Measurements from ENCODE around the gene MORC3. TPM values are rescaled to one million over a fixed set of nuclear protein-coding genes. Genes with fewer than 3 reads are reported as not detected.

MORC3 gene
- total and polyA plus RNA-seq, 9 of the 15 experiments (the other 6 are each of a cell fraction or from before 2014, with no cell fraction given): 12.7 to 53.7 (median 36.0) TPM

- no peak overlapping the region for H3K27ac ChIP-seq (ENCODE audit: extremely low read depth, low read depth, low read length)
- no TSS peak for BruUV-seq (replicated peaks)
- H2AFZ ChIP-seq (ENCODE audit: low read depth, low read length): no peak overlapping the region
- DNase-seq (ENCODE audit: extremely low read depth in 1 of 4, low spot score in 3 of 4) (no peak), FAIRE-seq (no peak), ATAC-seq (no peak)
- H3K9ac ChIP-seq (ENCODE audit: insufficient read depth in 1 of 2, low read depth in 2 of 2, low read length in 2 of 2): no peak overlapping the region
- intact Hi-C loops (cut with micrococcal nuclease) (no loop called here), in situ Hi-C loops (cut with MboI) (no loop called here)
- no peaks in the 10 kb centered on the region for H3K79me2 ChIP-seq (ENCODE audit: control insufficient read depth, insufficient read depth, low read length)
- H3K4me1 ChIP-seq (replicated peaks in 1 of 2; ENCODE audit: control insufficient read depth in 2 of 2, insufficient read depth in 2 of 2, low read length in 2 of 2): no peaks in the 10 kb centered on the region; a peak in 1 of 5 replicates
- no peak overlapping the region for H3K4me2 ChIP-seq (ENCODE audit: insufficient read depth, low read length)
- POLR2A ChIA-PET: interaction anchor here (1.4 kb wide), 1 partner anchor 11 kb away, joined by 5 read pairs; the partner anchor contains the start of gene MORC3
- 47% methylated on average over 7 of the region's 7 CpGs for WGBS (ENCODE audit: insufficient coverage, low coverage, missing lambda C conversion rate)
- no peaks in the 10 kb centered on the region; a peak in 2 of 5 replicates for H3K27me3 ChIP-seq (ENCODE audit: control insufficient read depth in 2 of 2, insufficient read depth in 2 of 2, low read length in 2 of 2)
- CTCF ChIA-PET (ENCODE audit: low intra/inter-chr PET ratio): no interaction called here
- no peaks in the 10 kb centered on the region for H4K20me1 ChIP-seq (replicated peaks; ENCODE audit: control insufficient read depth, insufficient read depth, low read length)
- H3K4me3 ChIP-seq: no peak overlapping the region
- no peaks in the 10 kb centered on the region for H3K36me3 ChIP-seq (ENCODE audit: control insufficient read depth, insufficient read depth, low read length)
- no peaks in the 10 kb centered on the region for H3K9me1 ChIP-seq (ENCODE audit: control insufficient read depth, insufficient read depth, low read length)
- H3K9me3 ChIP-seq (replicated peaks; ENCODE audit: control insufficient read depth, insufficient read depth, low read depth, low read length): peaks cover 7% of the 10 kb centered on the region
- TF ChIP-seq, protein P1, sequence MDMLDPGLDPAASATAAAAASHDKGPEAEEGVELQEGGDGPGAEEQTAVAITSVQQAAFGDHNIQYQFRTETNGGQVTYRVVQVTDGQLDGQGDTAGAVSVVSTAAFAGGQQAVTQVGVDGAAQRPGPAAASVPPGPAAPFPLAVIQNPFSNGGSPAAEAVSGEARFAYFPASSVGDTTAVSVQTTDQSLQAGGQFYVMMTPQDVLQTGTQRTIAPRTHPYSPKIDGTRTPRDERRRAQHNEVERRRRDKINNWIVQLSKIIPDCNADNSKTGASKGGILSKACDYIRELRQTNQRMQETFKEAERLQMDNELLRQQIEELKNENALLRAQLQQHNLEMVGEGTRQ (CRISPR knock-in tag; IDR thresholded peaks at IDR 0.05): no peak
- TF ChIP-seq CHCHD3 (CRISPR knock-in tag; IDR thresholded peaks at IDR 0.05) (no peak), ILF3 (IDR thresholded peaks at IDR 0.05; ENCODE audit: borderline replicate concordance) (no peak), TEAD4 (IDR thresholded peaks at IDR 0.05; ENCODE audit: low read length) (no peak), TEAD4 (CRISPR knock-in tag; IDR thresholded peaks at IDR 0.05; ENCODE audit: borderline replicate concordance) (no peak), MEF2D (tag; conservative IDR thresholded peaks at IDR 0.05; ENCODE audit: low read depth) (no peak), SREBF2 (CRISPR knock-in tag; IDR thresholded peaks at IDR 0.05) (no peak), GABPA (tag; conservative IDR thresholded peaks at IDR 0.05; ENCODE audit: low read depth) (no peak), NR4A1 (CRISPR knock-in tag; IDR thresholded peaks at IDR 0.05) (no peak), NR4A1 (tag; IDR thresholded peaks at IDR 0.05) (no peak), TBL1XR1 (IDR thresholded peaks at IDR 0.05; ENCODE audit: low read length in 2 of 2) (no peak)
- TF ChIP-seq, protein P2, sequence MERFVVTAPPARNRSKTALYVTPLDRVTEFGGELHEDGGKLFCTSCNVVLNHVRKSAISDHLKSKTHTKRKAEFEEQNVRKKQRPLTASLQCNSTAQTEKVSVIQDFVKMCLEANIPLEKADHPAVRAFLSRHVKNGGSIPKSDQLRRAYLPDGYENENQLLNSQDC (CRISPR knock-in tag; IDR thresholded peaks at IDR 0.05): no peak
- TF ChIP-seq, protein P3, sequence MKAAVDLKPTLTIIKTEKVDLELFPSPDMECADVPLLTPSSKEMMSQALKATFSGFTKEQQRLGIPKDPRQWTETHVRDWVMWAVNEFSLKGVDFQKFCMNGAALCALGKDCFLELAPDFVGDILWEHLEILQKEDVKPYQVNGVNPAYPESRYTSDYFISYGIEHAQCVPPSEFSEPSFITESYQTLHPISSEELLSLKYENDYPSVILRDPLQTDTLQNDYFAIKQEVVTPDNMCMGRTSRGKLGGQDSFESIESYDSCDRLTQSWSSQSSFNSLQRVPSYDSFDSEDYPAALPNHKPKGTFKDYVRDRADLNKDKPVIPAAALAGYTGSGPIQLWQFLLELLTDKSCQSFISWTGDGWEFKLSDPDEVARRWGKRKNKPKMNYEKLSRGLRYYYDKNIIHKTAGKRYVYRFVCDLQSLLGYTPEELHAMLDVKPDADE (conservative IDR thresholded peaks at IDR 0.05; ENCODE audit: control insufficient read depth, low read depth, low read length): no peak
- TF ChIP-seq, protein P4, sequence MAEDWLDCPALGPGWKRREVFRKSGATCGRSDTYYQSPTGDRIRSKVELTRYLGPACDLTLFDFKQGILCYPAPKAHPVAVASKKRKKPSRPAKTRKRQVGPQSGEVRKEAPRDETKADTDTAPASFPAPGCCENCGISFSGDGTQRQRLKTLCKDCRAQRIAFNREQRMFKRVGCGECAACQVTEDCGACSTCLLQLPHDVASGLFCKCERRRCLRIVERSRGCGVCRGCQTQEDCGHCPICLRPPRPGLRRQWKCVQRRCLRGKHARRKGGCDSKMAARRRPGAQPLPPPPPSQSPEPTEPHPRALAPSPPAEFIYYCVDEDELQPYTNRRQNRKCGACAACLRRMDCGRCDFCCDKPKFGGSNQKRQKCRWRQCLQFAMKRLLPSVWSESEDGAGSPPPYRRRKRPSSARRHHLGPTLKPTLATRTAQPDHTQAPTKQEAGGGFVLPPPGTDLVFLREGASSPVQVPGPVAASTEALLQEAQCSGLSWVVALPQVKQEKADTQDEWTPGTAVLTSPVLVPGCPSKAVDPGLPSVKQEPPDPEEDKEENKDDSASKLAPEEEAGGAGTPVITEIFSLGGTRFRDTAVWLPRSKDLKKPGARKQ (CRISPR knock-in tag; IDR thresholded peaks at IDR 0.05): no peak
- TF ChIP-seq, protein P5, sequence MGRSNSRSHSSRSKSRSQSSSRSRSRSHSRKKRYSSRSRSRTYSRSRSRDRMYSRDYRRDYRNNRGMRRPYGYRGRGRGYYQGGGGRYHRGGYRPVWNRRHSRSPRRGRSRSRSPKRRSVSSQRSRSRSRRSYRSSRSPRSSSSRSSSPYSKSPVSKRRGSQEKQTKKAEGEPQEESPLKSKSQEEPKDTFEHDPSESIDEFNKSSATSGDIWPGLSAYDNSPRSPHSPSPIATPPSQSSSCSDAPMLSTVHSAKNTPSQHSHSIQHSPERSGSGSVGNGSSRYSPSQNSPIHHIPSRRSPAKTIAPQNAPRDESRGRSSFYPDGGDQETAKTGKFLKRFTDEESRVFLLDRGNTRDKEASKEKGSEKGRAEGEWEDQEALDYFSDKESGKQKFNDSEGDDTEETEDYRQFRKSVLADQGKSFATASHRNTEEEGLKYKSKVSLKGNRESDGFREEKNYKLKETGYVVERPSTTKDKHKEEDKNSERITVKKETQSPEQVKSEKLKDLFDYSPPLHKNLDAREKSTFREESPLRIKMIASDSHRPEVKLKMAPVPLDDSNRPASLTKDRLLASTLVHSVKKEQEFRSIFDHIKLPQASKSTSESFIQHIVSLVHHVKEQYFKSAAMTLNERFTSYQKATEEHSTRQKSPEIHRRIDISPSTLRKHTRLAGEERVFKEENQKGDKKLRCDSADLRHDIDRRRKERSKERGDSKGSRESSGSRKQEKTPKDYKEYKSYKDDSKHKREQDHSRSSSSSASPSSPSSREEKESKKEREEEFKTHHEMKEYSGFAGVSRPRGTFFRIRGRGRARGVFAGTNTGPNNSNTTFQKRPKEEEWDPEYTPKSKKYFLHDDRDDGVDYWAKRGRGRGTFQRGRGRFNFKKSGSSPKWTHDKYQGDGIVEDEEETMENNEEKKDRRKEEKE (IDR thresholded peaks at IDR 0.05; ENCODE audit: borderline replicate concordance in 1 of 2, control insufficient read depth in 1 of 2, low read depth in 2 of 2, low read length in 1 of 2): no peak
Measured at GRCh38 chr21:36310016-36310415, 10.0 kb upstream of the MORC3 start.
